Fibroblast of skin of scalp (primary cell): ENCODE results near the gene IGF1R.
A peak's percentile ranks its signal among the peaks of the same experiment; 100 is the strongest.

Experiments used
- DNase-seq: peaks from one replicate; pipeline ENCODE4 v3.0.0-alpha.2; 2013

Gene IGF1R

GRCh38 chr15:98751767-98752166 is 103.4 kb downstream of the IGF1R start:
- no peak for DNase-seq

DNA sequence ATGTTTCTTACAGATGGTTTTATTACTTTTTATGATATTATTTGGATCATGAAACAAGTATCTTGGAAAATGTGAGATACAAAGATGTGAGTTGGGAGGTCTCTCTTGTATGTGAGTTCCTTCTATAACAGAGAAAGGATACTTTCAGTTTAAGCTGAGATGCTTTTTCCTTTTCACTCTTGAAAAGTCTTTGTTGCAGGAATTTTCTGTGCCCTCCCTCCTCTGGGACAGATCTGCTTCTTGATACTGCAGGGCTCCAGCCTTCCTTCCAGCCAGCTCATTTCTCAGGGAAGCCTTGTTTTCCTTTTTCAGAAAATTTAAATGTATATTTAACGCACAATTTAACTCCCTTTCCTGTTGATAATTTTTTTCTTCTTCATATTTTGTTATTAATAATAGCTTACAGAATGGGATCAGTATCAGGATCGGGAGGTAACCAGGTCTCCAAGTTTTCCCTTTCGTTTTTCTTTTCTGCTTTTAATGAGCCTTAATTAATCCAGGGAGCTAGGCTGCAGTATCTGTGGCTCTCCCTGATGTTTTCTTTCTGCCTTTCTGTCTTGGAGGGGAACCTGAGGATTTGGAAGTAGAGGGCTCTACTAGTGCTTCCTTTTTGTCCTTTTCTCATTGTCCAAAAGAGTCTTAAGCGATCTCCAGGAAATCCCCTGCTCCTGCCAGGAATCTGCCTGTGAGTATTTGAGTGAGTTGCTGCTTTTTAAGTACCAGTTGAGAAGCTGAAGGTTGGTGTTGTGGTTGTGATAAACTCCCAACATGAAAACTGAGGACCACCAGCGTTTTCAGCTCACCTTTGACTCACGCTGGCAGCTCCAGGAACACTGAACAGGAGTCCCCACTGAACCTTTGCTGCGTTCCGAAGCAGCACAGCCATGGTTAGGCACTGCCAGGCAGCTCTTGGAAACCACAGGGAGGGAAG is 105.7 kb downstream of the IGF1R start:
- DNase-seq, result peak; percentile 17

GRCh38 chr15:98754657-98755022 is 106.3 kb downstream of the IGF1R start:
- DNase-seq, result no peak

DNA sequence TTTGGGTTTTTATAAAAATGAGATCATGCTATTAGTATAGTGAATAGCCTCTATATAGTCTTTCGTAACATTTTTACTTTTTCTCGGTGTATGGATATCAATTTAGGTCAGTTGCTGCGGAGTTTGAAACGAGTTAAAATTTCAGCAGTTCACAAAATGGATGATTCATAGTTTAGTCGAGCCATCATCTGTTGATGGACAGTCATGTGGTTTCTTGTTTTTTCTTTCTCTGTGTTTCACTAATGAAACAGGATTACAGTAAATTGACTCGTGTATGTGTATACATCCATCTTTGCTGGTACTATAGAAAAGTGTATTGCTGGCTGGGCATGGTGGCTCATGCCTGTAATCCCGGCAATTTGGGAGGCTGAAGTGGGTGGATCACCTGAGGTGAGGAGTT is 106.8 kb downstream of the IGF1R start:
- DNase-seq, result peak; percentile 16

- no peak for DNase-seq
Measured at GRCh38 chr15:98755781-98756180, 107.4 kb downstream of the IGF1R start.

- DNase-seq, result no peak
Measured at GRCh38 chr15:98758224-98758623, 109.9 kb downstream of the IGF1R start.

DNA sequence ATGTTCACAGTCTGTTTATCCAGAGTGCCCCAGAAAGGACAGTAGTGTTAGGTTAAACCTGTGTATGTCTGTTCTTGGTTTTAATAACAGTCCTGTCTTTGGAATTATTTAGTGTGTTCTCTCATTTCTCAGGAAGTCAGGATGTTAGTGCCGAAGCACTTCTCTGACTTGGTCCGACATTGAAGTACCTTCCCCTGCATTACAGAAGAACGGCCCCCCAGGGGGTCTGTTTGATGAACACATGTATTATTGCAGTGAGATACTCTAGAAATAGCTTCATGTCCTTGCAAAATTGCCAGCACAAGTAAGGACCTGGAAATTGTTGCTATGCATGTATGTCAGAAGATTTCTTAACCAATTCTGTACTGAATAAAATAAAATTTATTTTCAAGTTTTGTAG is 110.9 kb downstream of the IGF1R start:
- no peak for DNase-seq

- DNase-seq, result no peak
Measured at GRCh38 chr15:98760112-98760826, 111.9 kb downstream of the IGF1R start.

- DNase-seq, result no peak
Measured at GRCh38 chr15:98760975-98761374, 112.6 kb downstream of the IGF1R start.

DNA sequence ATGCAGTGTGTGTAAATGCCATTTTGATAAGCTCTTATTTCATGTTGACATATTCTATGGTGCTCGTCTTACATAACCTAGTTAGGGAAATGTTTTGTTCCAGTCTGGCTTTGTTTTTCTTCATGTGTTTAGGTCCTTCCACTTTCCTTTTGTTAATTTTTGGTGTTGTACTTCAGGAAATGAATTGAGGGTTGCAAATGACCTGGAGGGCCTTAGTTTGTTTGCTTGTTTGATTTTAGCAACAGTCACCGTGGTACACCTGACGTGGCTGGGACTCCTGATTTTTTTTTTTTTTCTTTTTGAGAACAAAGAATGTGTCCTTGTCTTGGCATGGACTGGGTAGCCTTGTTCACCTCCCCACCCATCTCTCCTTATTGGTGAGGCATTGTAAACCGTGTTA is 114.8 kb downstream of the IGF1R start:
- DNase-seq, result no peak

GRCh38 chr15:98764291-98764690 is 116.0 kb downstream of the IGF1R start:
- DNase-seq, result peak; percentile 61

- DNase-seq, result no peak
Measured at GRCh38 chr15:98765610-98766009, 117.3 kb downstream of the IGF1R start.

GRCh38 chr15:98767692-98768091 is 119.4 kb downstream of the IGF1R start:
- DNase-seq, result peak; percentile 22

- DNase-seq, result no peak
Measured at GRCh38 chr15:98769867-98770266, 121.5 kb downstream of the IGF1R start.

GRCh38 chr15:98770984-98771383 is 122.6 kb downstream of the IGF1R start:
- DNase-seq, result no peak

GRCh38 chr15:98771541-98771940 is 123.2 kb downstream of the IGF1R start:
- no peak for DNase-seq

- DNase-seq, result no peak
Measured at GRCh38 chr15:98772895-98773294, 124.6 kb downstream of the IGF1R start.

GRCh38 chr15:98773616-98774015 is 125.3 kb downstream of the IGF1R start:
- peak; percentile 14 for DNase-seq

DNA sequence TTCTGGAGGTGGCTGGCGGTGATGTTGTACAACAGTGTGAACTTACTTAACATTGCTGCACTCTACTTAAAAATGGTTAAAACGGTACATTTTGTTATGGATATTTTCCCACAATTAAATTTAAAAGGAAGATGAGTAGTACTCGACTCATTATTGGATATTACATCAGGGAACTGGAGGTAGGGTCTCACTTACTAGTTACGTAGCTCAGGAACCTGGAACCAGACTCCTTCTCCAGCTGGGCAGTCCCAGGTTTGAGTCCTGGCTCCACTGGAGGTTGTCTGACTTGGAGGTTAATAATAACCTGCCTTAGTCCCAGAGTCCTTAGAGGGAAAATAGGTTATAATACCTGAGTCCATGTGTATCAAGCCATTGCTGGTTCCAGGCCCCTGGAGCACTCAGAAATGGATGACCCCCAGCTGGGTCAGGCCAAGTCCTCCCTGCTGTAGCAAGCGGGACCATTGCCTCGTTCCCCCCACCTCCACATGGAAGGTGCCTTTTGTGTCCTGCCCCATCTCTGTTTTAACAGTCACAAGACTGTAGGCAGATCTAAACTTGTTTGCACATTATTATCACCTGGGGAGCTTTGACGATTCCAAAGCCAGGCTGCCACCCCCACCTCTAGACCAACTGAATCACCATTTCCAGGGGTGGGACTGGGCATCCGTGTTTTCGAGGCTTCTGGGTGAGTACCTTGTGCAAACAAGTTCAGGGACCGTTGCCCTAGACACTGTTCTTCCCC is 126.6 kb downstream of the IGF1R start:
- DNase-seq, result no peak

DNA sequence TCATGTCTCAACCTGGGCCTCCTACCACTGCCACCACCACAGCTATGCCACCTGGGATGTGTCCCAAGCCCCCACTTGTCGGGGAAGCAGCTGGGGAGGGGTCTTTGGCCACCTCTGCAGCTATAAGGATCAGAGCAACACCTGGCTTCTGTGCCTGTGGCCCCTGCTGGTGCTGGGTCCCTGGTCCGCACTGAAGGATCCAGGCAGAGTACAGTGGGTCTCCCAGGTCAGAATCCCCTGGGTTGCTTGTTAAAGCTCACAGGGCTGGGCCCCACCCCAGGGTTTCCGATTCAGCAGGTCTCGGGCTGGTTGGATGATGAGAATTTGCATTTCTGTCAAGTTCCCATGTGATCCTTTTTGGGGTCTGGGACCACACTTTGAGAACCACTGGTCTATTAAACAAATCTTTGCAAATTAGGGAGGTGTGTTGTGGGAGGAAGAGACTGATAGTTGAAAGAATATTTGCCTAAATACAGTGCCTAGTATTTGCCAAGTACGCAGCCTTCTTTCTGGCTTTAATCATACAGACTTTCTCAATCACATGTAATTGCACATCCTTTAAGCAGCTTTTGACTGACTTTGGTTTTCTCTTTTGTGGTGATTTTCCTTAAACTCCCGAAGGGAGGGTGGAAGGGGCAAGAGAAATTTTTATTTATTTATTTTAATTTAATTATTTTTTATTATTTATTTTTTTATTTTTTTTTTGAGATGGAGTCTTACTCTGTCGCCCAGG is 127.3 kb downstream of the IGF1R start:
- DNase-seq, result no peak

- DNase-seq, result peak; percentile 56
Measured at GRCh38 chr15:98776607-98777281, 128.4 kb downstream of the IGF1R start.

DNA sequence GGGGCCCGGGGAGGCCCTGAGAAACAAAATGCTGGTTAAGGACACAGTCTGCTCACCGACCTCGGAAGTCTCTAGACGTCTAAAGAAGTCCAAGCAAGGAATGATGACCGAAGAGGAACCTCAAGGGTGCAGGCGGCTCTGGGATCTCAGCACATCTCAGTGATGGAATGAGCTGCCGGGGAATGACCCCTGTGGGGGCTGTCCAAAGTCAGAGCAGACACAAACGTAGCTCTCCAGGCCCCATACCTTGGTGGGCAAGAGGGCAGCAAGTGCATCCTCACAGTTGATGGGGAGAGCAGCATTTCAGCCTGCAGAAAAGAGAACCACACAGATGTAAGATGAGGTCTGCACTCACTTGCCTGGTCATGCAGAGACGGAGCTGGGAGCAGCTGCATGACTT is 129.1 kb downstream of the IGF1R start:
- DNase-seq, result no peak
